Fibroblast of lung (primary cell): ENCODE results near the gene SLX9. TPM values are rescaled to one million over a fixed set of nuclear protein-coding genes. Genes with fewer than 3 reads are reported as not detected.

Source experiments
- DNase-seq, 2 donors: peaks; one replicate each; pipeline versions ENCODE4 v3.0.0 to v3.0.0-alpha.2; 2010; ENCODE audit warnings: low read depth in 2 of 2
- H2AFZ ChIP-seq: 2 replicates; pipeline ENCODE4 v1.5.1; 2012; ENCODE audit warnings: low read length, control low read depth, inconsistent platforms
- H3K27ac ChIP-seq: 2 replicates; pipeline ENCODE4 v1.5.1; 2011; ENCODE audit warnings: low read length, control low read depth; ENCODE audit not compliant: insufficient read depth
- H3K27me3 ChIP-seq: 2 replicates; pipeline ENCODE4 v1.5.1; 2011; ENCODE audit warnings: mild to moderate bottlenecking, low read length; ENCODE audit not compliant: control insufficient read depth, insufficient read depth
- H3K36me3 ChIP-seq: 2 replicates; pipeline ENCODE4 v1.5.1; 2011; ENCODE audit warnings: low read length; ENCODE audit not compliant: control insufficient read depth, insufficient read depth
- H3K4me1 ChIP-seq: 2 replicates; pipeline ENCODE4 v1.5.1; 2011; ENCODE audit warnings: low read length; ENCODE audit not compliant: control insufficient read depth, insufficient read depth; ENCODE audit errors: extremely low read depth
- H3K4me2 ChIP-seq: 2 replicates; pipeline ENCODE4 v1.5.1; 2011; ENCODE audit warnings: low read length, control low read depth; ENCODE audit not compliant: insufficient read depth; ENCODE audit errors: extremely low read depth
- H3K4me3 ChIP-seq, 4 experiments: fragments of 200-600 bp in 1 of 4; sonication (generic) in 1 of 4; replicated peaks in 1 of 4; 2 replicates each; pipeline ENCODE4 v1.5.1; 2011 to 2016; ENCODE audit warnings: low read length in 4 of 4, low read depth in 3 of 4, mild to moderate bottlenecking in 3 of 4, control low read depth in 2 of 4, inconsistent platforms in 1 of 4, mixed read lengths in 1 of 4; ENCODE audit not compliant: insufficient read depth in 1 of 4; ENCODE audit errors: control extremely low read depth in 1 of 4
- H3K79me2 ChIP-seq: 2 replicates; pipeline ENCODE4 v1.5.1; 2012; ENCODE audit warnings: mild to moderate bottlenecking, low read length, inconsistent platforms; ENCODE audit not compliant: control insufficient read depth, insufficient read depth
- H3K9ac ChIP-seq: 2 replicates; pipeline ENCODE4 v1.5.1; 2011; ENCODE audit warnings: mild to moderate bottlenecking, low read length, control low read depth; ENCODE audit not compliant: insufficient read depth
- H3K9me3 ChIP-seq: 2 replicates; pipeline ENCODE4 v1.5.1; 2012; ENCODE audit warnings: low read depth, low read length; ENCODE audit not compliant: control insufficient read depth, insufficient read depth
- H4K20me1 ChIP-seq: 2 replicates; pipeline ENCODE4 v1.5.1; 2011; ENCODE audit warnings: low read length; ENCODE audit not compliant: control insufficient read depth, insufficient read depth; ENCODE audit errors: extremely low read depth
- CTCF ChIP-seq, 2 donors: IDR thresholded peaks in 1 of 2; conservative IDR thresholded peaks in 1 of 2; 1 replicate in 1 of 2; 2 replicates in 1 of 2; pipeline ENCODE4 v1.5.1; 2011 to 2012; ENCODE audit warnings: low read length in 2 of 2, control low read depth in 1 of 2, inconsistent platforms in 1 of 2, low read depth in 1 of 2, mild to moderate bottlenecking in 1 of 2
- EZH2 ChIP-seq: IDR thresholded peaks from 2 replicates; pipeline ENCODE4 v1.5.1; 2012; ENCODE audit warnings: low read length, control low read depth, mild to moderate bottlenecking; ENCODE audit errors: missing control alignments
- polyA plus RNA-seq, 2 donors: library from polyadenylated mRNA; depleted of rRNA in 1 of 2; stranded (reverse) in 1 of 2; unstranded in 1 of 2; fragments of >200 nt; gene quantifications; 2 replicates each; pipeline ENCODE4 v1.2.1, GENCODE V29; 2011 to 2012; ENCODE audit warnings: missing spikeins in 1 of 2
- total RNA-seq: library from RNA; depleted of rRNA; stranded (reverse); fragments of >200 nt; gene quantifications from 2 replicates; pipeline ENCODE4 v1.2.1, GENCODE V29; 2014

Gene SLX9
- total and polyA plus RNA-seq, 2 donors (not counting 1 experiment from before 2014, with no cell fraction given) = 9.7 to 14.9 TPM

GRCh38 chr21:44988607-44989536 is 49.0 kb downstream of the SLX9 start:
- Histone ChIP-seq H3K4me3 (no peak overlapping the region), H3K4me2 (no peak overlapping the region), H3K9ac (no peak overlapping the region), H4K20me1 (no peaks in the 10 kb centered on the region), H3K27me3 (peaks cover 9% of the 10 kb centered on the region), H3K9me3 (no peaks in the 10 kb centered on the region), H3K4me1 (peaks cover 16% of the 10 kb centered on the region), H2AFZ (no peak overlapping the region), H3K79me2 (no peaks in the 10 kb centered on the region), H3K27ac (no peak overlapping the region), H3K36me3 (no peaks in the 10 kb centered on the region)
- no peak for DNase-seq
- TF ChIP-seq EZH2 = no peak
- TF ChIP-seq CTCF (conservative IDR thresholded peaks at IDR 0.05 in 1 of 2, IDR thresholded peaks at IDR 0.05 in 1 of 2; ENCODE audit: low read depth in 1 of 2, low read length in 2 of 2) = no peak

GRCh38 chr21:44989537-44989886 is 49.7 kb downstream of the SLX9 start:
- Histone ChIP-seq H2AFZ (no peak overlapping the region), H3K9me3 (no peaks in the 10 kb centered on the region), H3K36me3 (no peaks in the 10 kb centered on the region), H3K79me2 (no peaks in the 10 kb centered on the region), H3K4me3 (no peak overlapping the region), H3K27ac (no peak overlapping the region), H3K4me1 (peaks cover 16% of the 10 kb centered on the region), H3K27me3 (peaks cover 9% of the 10 kb centered on the region), H4K20me1 (no peaks in the 10 kb centered on the region), H3K4me2 (no peak overlapping the region), H3K9ac (no peak overlapping the region)
- TF ChIP-seq CTCF (conservative IDR thresholded peaks at IDR 0.05 in 1 of 2, IDR thresholded peaks at IDR 0.05 in 1 of 2; ENCODE audit: low read depth in 1 of 2, low read length in 2 of 2) (no peak), EZH2 (no peak)
- peak; percentile 36 to 68 for DNase-seq

GRCh38 chr21:44989943-44990780 is 50.3 kb downstream of the SLX9 start:
- Histone ChIP-seq H3K4me3 (no peak overlapping the region), H2AFZ (no peak overlapping the region), H4K20me1 (no peaks in the 10 kb centered on the region), H3K9ac (peak overlapping the region; percentile 16), H3K36me3 (no peaks in the 10 kb centered on the region), H3K9me3 (no peaks in the 10 kb centered on the region), H3K27me3 (peaks cover 10% of the 10 kb centered on the region), H3K27ac (no peak overlapping the region), H3K4me1 (peaks cover 16% of the 10 kb centered on the region), H3K79me2 (no peaks in the 10 kb centered on the region), H3K4me2 (no peak overlapping the region)
- no peak for TF ChIP-seq EZH2
- TF ChIP-seq CTCF (conservative IDR thresholded peaks at IDR 0.05 in 1 of 2, IDR thresholded peaks at IDR 0.05 in 1 of 2; ENCODE audit: low read depth in 1 of 2, low read length in 2 of 2) = no peak
- no peak for DNase-seq
